Measurements from ENCODE around the gene ZGLP1.

Gene ZGLP1

DNA sequence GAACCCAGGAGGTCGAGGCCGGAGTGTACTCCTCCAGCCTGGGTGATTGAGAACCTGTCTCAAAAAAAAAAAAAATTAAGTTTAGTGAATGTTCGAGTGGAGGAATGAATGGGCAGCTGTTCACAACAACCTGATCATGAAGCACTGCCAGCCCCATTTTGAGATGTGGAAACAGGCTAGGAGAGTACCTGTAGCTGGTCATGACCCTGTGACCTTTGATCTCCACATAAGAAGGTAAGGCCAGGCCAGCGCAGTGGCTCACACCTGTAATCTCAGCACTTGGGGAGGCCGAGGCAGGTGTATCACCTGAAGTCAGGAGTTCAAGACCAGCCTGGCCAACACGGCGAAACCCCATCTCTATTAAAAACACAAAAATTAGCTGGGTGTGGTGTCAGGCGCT, 16.1 kb upstream of the ZGLP1 start:
- H2AFZ ChIP-seq (ENCODE audit: insufficient read depth, low read length, poor library complexity), result no peak overlapping the region
- WGBS (ENCODE audit: extremely low coverage, insufficient coverage, insufficient read length), result no CpG with 5 or more reads among the region's 8 CpGs
- H3K27me3 ChIP-seq (ENCODE audit: insufficient read depth, low read length), result no peaks in the 10 kb centered on the region

DNA sequence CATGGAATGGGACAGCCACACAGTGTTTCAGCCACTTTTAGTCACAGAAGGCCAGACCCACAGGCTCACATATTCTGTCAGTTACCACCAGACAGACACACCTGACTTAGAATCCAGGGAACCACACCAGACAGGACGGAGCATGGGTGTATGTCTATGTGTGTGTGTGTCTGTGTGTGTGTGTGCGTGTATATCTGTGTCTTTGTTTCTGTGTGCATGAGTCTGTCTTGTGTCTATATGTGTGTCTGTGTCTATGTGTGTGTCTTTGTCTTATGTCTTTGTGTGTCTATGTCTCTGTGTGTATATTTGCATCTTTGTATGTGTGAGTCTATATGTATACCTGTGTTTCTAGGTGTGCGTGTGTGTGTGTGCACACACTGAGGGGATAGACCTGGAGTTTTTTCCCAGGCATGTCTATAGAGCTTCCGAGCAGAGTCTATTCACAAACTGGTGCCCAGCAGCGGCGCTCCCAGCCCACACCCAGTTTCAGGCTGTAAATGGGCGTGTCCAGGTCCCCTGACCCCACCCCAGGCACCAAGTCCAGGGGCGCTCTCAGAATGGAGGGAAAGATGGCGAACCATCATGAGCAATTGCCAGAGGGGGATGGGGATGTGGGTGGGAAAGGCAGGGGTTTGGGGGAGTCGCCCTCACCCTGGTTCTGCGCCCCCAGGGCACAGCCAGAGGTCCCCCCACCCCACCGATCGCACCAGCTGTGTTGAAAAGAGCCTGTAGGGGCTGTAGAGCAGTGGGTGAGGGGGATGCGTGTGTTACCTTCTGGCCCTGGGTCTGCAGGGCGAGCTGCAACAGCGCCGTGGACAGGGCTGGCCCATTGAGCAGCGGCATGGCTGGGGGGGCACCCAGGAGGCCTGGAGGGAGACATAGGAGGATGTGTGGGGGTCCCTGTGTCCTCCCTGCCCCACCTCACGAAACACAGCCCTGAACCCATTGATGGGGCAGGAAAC, 12.5 kb upstream of the ZGLP1 start:
- Histone ChIP-seq H3K79me1 (ENCODE audit: low read length) (no peaks in the 10 kb centered on the region), H3K79me2 (ENCODE audit: control insufficient read depth, insufficient read depth, low read length, poor library complexity) (no peaks in the 10 kb centered on the region), H2BK12ac (ENCODE audit: low read length) (no peak overlapping the region), H3K14ac (ENCODE audit: low read length) (no peak overlapping the region), H3K4me1 (ENCODE audit: control insufficient read depth in 1 of 2, insufficient read depth in 2 of 2, low read length in 2 of 2) (no peaks in the 10 kb centered on the region), H3K9me3 (ENCODE audit: insufficient read depth, low read depth, low read length) (no peaks in the 10 kb centered on the region), H2BK120ac (ENCODE audit: insufficient read depth, low read length, poor library complexity) (no peak overlapping the region), H2BK5ac (ENCODE audit: low read depth, low read length, poor library complexity) (no peak overlapping the region), H3K4me3 (ENCODE audit: low read depth, low read length) (no peak overlapping the region), H3K4ac (ENCODE audit: low read depth, low read length) (no peak overlapping the region), H3K27me3 (ENCODE audit: insufficient read depth, low read length) (no peaks in the 10 kb centered on the region), H3K9ac (ENCODE audit: low read length) (no peak overlapping the region), H4K12ac (ENCODE audit: low read depth, low read length) (no peak overlapping the region), H2AFZ (ENCODE audit: insufficient read depth, low read length, poor library complexity) (no peak overlapping the region), H4K8ac (ENCODE audit: low read depth, low read length) (no peak overlapping the region), H3K23ac (ENCODE audit: low read length) (no peak overlapping the region), H3K36me3 (ENCODE audit: control insufficient read depth in 1 of 2, insufficient read depth in 2 of 2, low read length in 2 of 2) (peaks cover 84% of the 10 kb centered on the region in 2 experiments), H4K91ac (ENCODE audit: low read depth, low read length) (no peak overlapping the region), H3K18ac (ENCODE audit: low read length) (no peak overlapping the region), H3K27ac (ENCODE audit: low read depth, low read length) (no peak overlapping the region), H3K4me2 (ENCODE audit: low read length) (no peak overlapping the region), H2AK5ac (ENCODE audit: low read length) (no peak overlapping the region)
- no CpG with 5 or more reads among the region's 19 CpGs for WGBS (ENCODE audit: extremely low coverage, insufficient coverage, insufficient read length)
- DNase-seq, result no peak

More for the DNA sequence above, 16.1 kb upstream of the ZGLP1 start:
- no peak overlapping the region for H4K91ac ChIP-seq (ENCODE audit: low read depth, low read length)
- no peak overlapping the region for H3K14ac ChIP-seq (ENCODE audit: low read length)
- peaks cover 86 to 90% of the 10 kb centered on the region in 2 experiments for H3K36me3 ChIP-seq (ENCODE audit: control insufficient read depth in 1 of 2, insufficient read depth in 2 of 2, low read length in 2 of 2)
- H3K27ac ChIP-seq (ENCODE audit: low read depth, low read length), result no peak overlapping the region
- no peaks in the 10 kb centered on the region for H3K79me1 ChIP-seq (ENCODE audit: low read length)
- no peaks in the 10 kb centered on the region for H3K4me1 ChIP-seq (ENCODE audit: control insufficient read depth in 1 of 2, insufficient read depth in 2 of 2, low read length in 2 of 2)
- no peak overlapping the region for H4K12ac ChIP-seq (ENCODE audit: low read depth, low read length)
- no peaks in the 10 kb centered on the region for H3K79me2 ChIP-seq (ENCODE audit: control insufficient read depth, insufficient read depth, low read length, poor library complexity)
- no peak for DNase-seq
- no peak overlapping the region for H3K9ac ChIP-seq (ENCODE audit: low read length)
- H3K9me3 ChIP-seq (ENCODE audit: insufficient read depth, low read depth, low read length), result peaks cover 2% of the 10 kb centered on the region
- no peak overlapping the region for H3K23ac ChIP-seq (ENCODE audit: low read length)
- no peak overlapping the region for H2BK5ac ChIP-seq (ENCODE audit: low read depth, low read length, poor library complexity)
- H3K4ac ChIP-seq (ENCODE audit: low read depth, low read length), result no peak overlapping the region
- no peak overlapping the region for H3K4me2 ChIP-seq (ENCODE audit: low read length)
- H3K4me3 ChIP-seq (ENCODE audit: low read depth, low read length), result no peak overlapping the region
- no peak overlapping the region for H2BK120ac ChIP-seq (ENCODE audit: insufficient read depth, low read length, poor library complexity)
- H4K8ac ChIP-seq (ENCODE audit: low read depth, low read length), result no peak overlapping the region
- H2AK5ac ChIP-seq (ENCODE audit: low read length), result no peak overlapping the region
- H3K18ac ChIP-seq (ENCODE audit: low read length), result no peak overlapping the region
- no peak overlapping the region for H2BK12ac ChIP-seq (ENCODE audit: low read length)

DNA sequence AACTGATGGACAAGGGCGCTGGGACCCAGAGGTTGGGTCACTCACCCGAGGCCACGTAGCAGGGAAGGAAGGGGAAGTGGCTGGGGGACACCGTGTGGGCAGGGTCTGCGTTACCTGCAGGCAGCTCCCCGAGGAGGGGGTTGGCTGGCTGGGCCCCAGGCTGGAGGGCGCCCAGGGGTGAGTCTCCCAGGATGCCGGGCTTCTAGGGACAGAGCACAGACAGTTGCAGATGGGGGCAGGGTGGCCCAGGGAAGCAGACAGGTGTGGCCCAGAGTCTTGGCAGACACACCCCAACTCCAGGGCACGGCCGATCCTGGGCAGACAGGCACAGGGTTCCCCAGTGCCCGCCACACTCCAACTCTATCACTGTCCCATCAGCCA, 11.8 kb upstream of the ZGLP1 start:
- Histone ChIP-seq H3K27me3 (ENCODE audit: insufficient read depth, low read length) (no peaks in the 10 kb centered on the region), H3K9ac (ENCODE audit: low read length) (no peak overlapping the region), H3K18ac (ENCODE audit: low read length) (no peak overlapping the region)

DNA sequence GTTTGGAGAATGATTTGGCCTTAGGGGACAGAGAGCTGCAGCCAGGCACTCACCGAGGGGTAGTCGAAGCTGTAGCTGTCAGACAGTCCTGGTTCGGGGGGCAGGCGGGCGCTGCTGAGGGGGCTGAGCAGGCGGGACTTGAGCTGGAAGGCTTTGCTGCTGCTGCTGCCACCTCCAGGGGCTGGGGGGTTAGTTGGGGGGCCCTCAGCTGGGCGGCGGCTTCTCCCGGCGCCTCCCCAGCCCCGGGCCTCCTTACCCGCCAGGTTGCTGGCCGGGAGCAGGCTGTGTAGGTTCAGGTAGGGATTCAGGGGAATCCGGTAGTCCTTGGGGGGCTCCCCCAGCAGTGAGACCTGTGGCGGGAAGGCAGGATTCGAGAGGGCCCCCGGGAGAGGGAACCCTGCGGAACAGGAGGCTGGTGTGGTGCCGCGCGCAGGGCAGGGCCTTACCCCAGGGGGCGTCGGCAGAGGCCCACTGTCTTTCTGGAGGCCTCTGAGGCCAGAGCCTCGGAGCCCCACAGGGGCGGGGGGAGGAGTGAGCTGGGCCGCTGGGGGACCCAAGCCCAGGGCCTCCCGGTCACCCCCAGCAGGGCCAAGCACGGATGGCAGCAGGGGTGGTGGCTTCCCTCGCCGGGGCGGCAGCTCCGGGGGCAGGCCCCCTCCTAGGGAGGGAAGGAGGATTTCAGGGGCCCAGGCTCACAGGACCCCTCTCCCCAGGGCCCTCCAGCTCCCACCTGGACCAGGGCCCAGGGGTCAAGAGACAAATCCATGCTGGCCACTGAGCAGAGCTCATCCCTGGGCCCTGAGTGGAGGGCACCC, 11.2 kb upstream of the ZGLP1 start:
- Histone ChIP-seq H3K23ac (ENCODE audit: low read length) (no peak overlapping the region), H2BK12ac (ENCODE audit: low read length) (no peak overlapping the region), H3K27ac (ENCODE audit: low read depth, low read length) (no peak overlapping the region), H3K4me1 (ENCODE audit: control insufficient read depth in 1 of 2, insufficient read depth in 2 of 2, low read length in 2 of 2) (peaks cover 0 to 3% of the 10 kb centered on the region in 2 experiments), H2BK120ac (ENCODE audit: insufficient read depth, low read length, poor library complexity) (no peak overlapping the region), H2BK5ac (ENCODE audit: low read depth, low read length, poor library complexity) (no peak overlapping the region), H3K79me1 (ENCODE audit: low read length) (peaks cover under 1% of the 10 kb centered on the region), H4K12ac (ENCODE audit: low read depth, low read length) (no peak overlapping the region), H3K79me2 (ENCODE audit: control insufficient read depth, insufficient read depth, low read length, poor library complexity) (no peaks in the 10 kb centered on the region), H2AFZ (ENCODE audit: insufficient read depth, low read length, poor library complexity) (no peak overlapping the region), H4K91ac (ENCODE audit: low read depth, low read length) (no peak overlapping the region), H3K14ac (ENCODE audit: low read length) (no peak overlapping the region), H3K9me3 (ENCODE audit: insufficient read depth, low read depth, low read length) (no peaks in the 10 kb centered on the region), H3K4ac (ENCODE audit: low read depth, low read length) (no peak overlapping the region), H3K18ac (ENCODE audit: low read length) (no peak overlapping the region), H3K9ac (ENCODE audit: low read length) (no peak overlapping the region), H3K4me3 (ENCODE audit: low read depth, low read length) (no peak overlapping the region), H3K4me2 (ENCODE audit: low read length) (no peak overlapping the region), H3K36me3 (ENCODE audit: control insufficient read depth in 1 of 2, insufficient read depth in 2 of 2, low read length in 2 of 2) (peaks cover 79 to 82% of the 10 kb centered on the region in 2 experiments), H4K8ac (ENCODE audit: low read depth, low read length) (no peak overlapping the region), H3K27me3 (ENCODE audit: insufficient read depth, low read length) (no peaks in the 10 kb centered on the region), H2AK5ac (ENCODE audit: low read length) (no peak overlapping the region)
- no CpG with 5 or more reads among the region's 32 CpGs for WGBS (ENCODE audit: extremely low coverage, insufficient coverage, insufficient read length)
- DNase-seq, result no peak

More for the DNA sequence above, 11.8 kb upstream of the ZGLP1 start:
- WGBS (ENCODE audit: extremely low coverage, insufficient coverage, insufficient read length), result no CpG with 5 or more reads among the region's 11 CpGs
- Histone ChIP-seq H3K14ac (ENCODE audit: low read length) (no peak overlapping the region), H4K91ac (ENCODE audit: low read depth, low read length) (no peak overlapping the region), H3K27ac (ENCODE audit: low read depth, low read length) (no peak overlapping the region), H3K9me3 (ENCODE audit: insufficient read depth, low read depth, low read length) (no peaks in the 10 kb centered on the region), H4K12ac (ENCODE audit: low read depth, low read length) (no peak overlapping the region), H3K23ac (ENCODE audit: low read length) (no peak overlapping the region), H4K8ac (ENCODE audit: low read depth, low read length) (no peak overlapping the region), H3K4me1 (ENCODE audit: control insufficient read depth in 1 of 2, insufficient read depth in 2 of 2, low read length in 2 of 2) (no peaks in the 10 kb centered on the region), H3K4ac (ENCODE audit: low read depth, low read length) (no peak overlapping the region), H3K79me1 (ENCODE audit: low read length) (no peaks in the 10 kb centered on the region), H3K79me2 (ENCODE audit: control insufficient read depth, insufficient read depth, low read length, poor library complexity) (no peaks in the 10 kb centered on the region), H2BK120ac (ENCODE audit: insufficient read depth, low read length, poor library complexity) (no peak overlapping the region), H3K36me3 (ENCODE audit: control insufficient read depth in 1 of 2, insufficient read depth in 2 of 2, low read length in 2 of 2) (peaks cover 83 to 85% of the 10 kb centered on the region in 2 experiments), H3K4me2 (ENCODE audit: low read length) (no peak overlapping the region), H3K4me3 (ENCODE audit: low read depth, low read length) (no peak overlapping the region), H2AK5ac (ENCODE audit: low read length) (no peak overlapping the region), H2AFZ (ENCODE audit: insufficient read depth, low read length, poor library complexity) (no peak overlapping the region), H2BK5ac (ENCODE audit: low read depth, low read length, poor library complexity) (no peak overlapping the region), H2BK12ac (ENCODE audit: low read length) (no peak overlapping the region)
- DNase-seq, result no peak

Measured in trophoblast cell (in vitro differentiated cells and primary cell).